Activated CD4-positive, alpha-beta T cell treated with anti-CD3 and anti-CD28 coated beads for 24 hours (primary cell): ENCODE results near the gene HEXD.
"Not testable (repeated sequence)": the region's sequence is repeated elsewhere in the genome, so short reads cannot be mapped to it uniquely, and the experiment has no call there.

Source experiments
- DNase-seq, 2 donors: peaks; one replicate each; pipeline ENCODE4 v3.0.0-alpha.2; 2020; ENCODE audit warnings: low read depth in 2 of 2

The HEXD gene

GRCh38 chr17:82396601-82397435 is 21.3 kb upstream of the HEXD start:
- DNase-seq = no peak

GRCh38 chr17:82397449-82398335 is 20.5 kb upstream of the HEXD start:
- DNase-seq = no peak

GRCh38 chr17:82399041-82399441 is 19.1 kb upstream of the HEXD start:
- no peak for DNase-seq

GRCh38 chr17:82399601-82400101 is 18.5 kb upstream of the HEXD start:
- no peak for DNase-seq

- DNase-seq = no peak
Observed at GRCh38 chr17:82400206-82400605, 17.9 kb upstream of the HEXD start.

- peak; percentile 25 to 41 for DNase-seq
Observed at GRCh38 chr17:82400830-82401229, 17.3 kb upstream of the HEXD start.

- DNase-seq = no peak
Observed at GRCh38 chr17:82402865-82403264, 15.3 kb upstream of the HEXD start.

GRCh38 chr17:82403662-82404660 is 14.2 kb upstream of the HEXD start:
- DNase-seq = no peak

- DNase-seq = no peak
Observed at GRCh38 chr17:82405051-82405450, 13.1 kb upstream of the HEXD start.

GRCh38 chr17:82406131-82406671 is 11.9 kb upstream of the HEXD start:
- DNase-seq = no peak

- no peak for DNase-seq
Observed at GRCh38 chr17:82407255-82407654, 10.9 kb upstream of the HEXD start.

GRCh38 chr17:82408288-82408937 is 9.7 kb upstream of the HEXD start:
- DNase-seq = no peak

- DNase-seq = no peak
Observed at GRCh38 chr17:82408938-82409318, 9.2 kb upstream of the HEXD start.

- no peak for DNase-seq
Observed at GRCh38 chr17:82410014-82410716, 8.0 kb upstream of the HEXD start.

GRCh38 chr17:82411396-82412053 is 6.6 kb upstream of the HEXD start:
- DNase-seq = no peak

GRCh38 chr17:82412081-82412480 is 6.1 kb upstream of the HEXD start:
- not testable (repeated sequence) for DNase-seq

- no peak for DNase-seq
Observed at GRCh38 chr17:82412535-82413520, 5.3 kb upstream of the HEXD start.
